GM19043 (cell line): ENCODE results near the gene PFN2.

Experiments used
- ATAC-seq: cut with Tn5 transposase; IDR thresholded peaks from one replicate; pipeline ENCODE4 v1.9.1; 2021; ENCODE audit warnings: low read depth; ENCODE audit not compliant: unreplicated experiment

Gene PFN2

GRCh38 chr3:149933008-149933407, 37.7 kb downstream of the PFN2 start:
- no peak for ATAC-seq

- ATAC-seq: no peak
Observed at GRCh38 chr3:149920119-149920518, 50.6 kb downstream of the PFN2 start.

- ATAC-seq: no peak
Observed at GRCh38 chr3:149919509-149919908, 51.2 kb downstream of the PFN2 start.

- ATAC-seq: no peak
Observed at GRCh38 chr3:149917124-149917667, 53.5 kb downstream of the PFN2 start.
